HEK293 (cell line): ENCODE results near the gene MAGI2.

Experiments
- CTCF ChIA-PET: fragments of 350-600 bp; formaldehyde crosslinking; extraction: SDS; loops from one replicate; lab custom pipeline; 2021; ENCODE audit warnings: antibody characterized with exemption; lab: Yijun Ruan, JAX
- POLR2A ChIA-PET: fragments of 300-600 bp; formaldehyde crosslinking; extraction: SDS; loops from one replicate; lab custom pipeline; 2020; ENCODE audit warnings: antibody characterized with exemption, inconsistent platforms; lab: Yijun Ruan, JAX
- H3K27ac ChIP-seq: fragments of 200-500 bp; sonication (Bioruptor generic); 2 replicates; pipeline ENCODE4 v1.5.1; 2014; ENCODE audit warnings: low read depth, low read length, control low read depth, inconsistent platforms; ENCODE audit errors: extremely low read depth
- H3K36me3 ChIP-seq, 2 experiments: fragments of 200-500 bp in 1 of 2; sonication (Bioruptor generic) in 1 of 2; 1 replicate in 1 of 2; 2 replicates in 1 of 2; pipeline ENCODE4 v1.5.1; 2014 to 2017; ENCODE audit warnings: inconsistent platforms in 2 of 2, low read length in 2 of 2; ENCODE audit not compliant: control insufficient read depth in 2 of 2, insufficient read depth in 1 of 2
- H3K4me1 ChIP-seq: fragments of 200-500 bp; sonication (Bioruptor generic); 2 replicates; pipeline ENCODE4 v1.5.1; 2014; ENCODE audit warnings: mild to moderate bottlenecking, low read length, inconsistent platforms; ENCODE audit not compliant: control insufficient read depth, insufficient read depth
- H3K4me3 ChIP-seq: 2 replicates; pipeline ENCODE4 v1.5.1; 2011; ENCODE audit warnings: low read depth, mild to moderate bottlenecking, control low read depth, low read length, moderate library complexity
- H3K9me3 ChIP-seq: fragments of 200-500 bp; sonication (Bioruptor generic); 2 replicates; pipeline ENCODE4 v1.5.1; 2014; ENCODE audit warnings: low read depth, low read length, inconsistent platforms; ENCODE audit not compliant: control insufficient read depth, insufficient read depth
- AEBP2 ChIP-seq: fragments of 450-650 bp; formaldehyde crosslinking; IDR thresholded peaks from 2 replicates; pipeline ENCODE4 v1.5.1; 2016; ENCODE audit warnings: missing biosample characterization, missing genetic modification characterization, borderline replicate concordance
- CTCF ChIP-seq: fragments of 450-650 bp; formaldehyde crosslinking; IDR thresholded peaks from 2 replicates; pipeline ENCODE4 v1.5.1; 2016; ENCODE audit warnings: missing biosample characterization, missing genetic modification characterization
- GFI1B ChIP-seq: fragments of 450-650 bp; formaldehyde crosslinking; IDR thresholded peaks from 2 replicates; pipeline ENCODE4 v1.5.1; 2016; ENCODE audit warnings: missing biosample characterization, missing genetic modification characterization
- IKZF3 ChIP-seq: fragments of 450-650 bp; IDR thresholded peaks from 2 replicates; pipeline ENCODE4 v1.5.0; 2018; ENCODE audit warnings: missing biosample characterization, mild to moderate bottlenecking, missing genetic modification characterization, moderate library complexity
- KLF17 ChIP-seq: fragments of 450-650 bp; formaldehyde crosslinking; IDR thresholded peaks from 2 replicates; pipeline ENCODE4 v1.5.1; 2016; ENCODE audit warnings: missing biosample characterization, missing genetic modification characterization
- KLF7 ChIP-seq: fragments of 450-650 bp; formaldehyde crosslinking; IDR thresholded peaks from 2 replicates; pipeline ENCODE4 v1.5.1; 2016; ENCODE audit warnings: missing biosample characterization, missing genetic modification characterization, borderline replicate concordance
- OVOL3 ChIP-seq: fragments of 450-650 bp; formaldehyde crosslinking; IDR thresholded peaks from 2 replicates; pipeline ENCODE4 v1.5.1; 2016; ENCODE audit warnings: missing biosample characterization, missing genetic modification characterization
- SETDB1 ChIP-seq: IDR thresholded peaks from one replicate; pipeline ENCODE4 v1.6.1; 2017; ENCODE audit warnings: mild to moderate bottlenecking, low read length, moderate library complexity, mixed read lengths; ENCODE audit not compliant: insufficient read length
- YY2 ChIP-seq: fragments of 450-650 bp; formaldehyde crosslinking; IDR thresholded peaks from 2 replicates; pipeline ENCODE4 v1.5.1; 2016; ENCODE audit warnings: missing biosample characterization, missing genetic modification characterization
- ZBTB17 ChIP-seq: fragments of 450-650 bp; formaldehyde crosslinking; IDR thresholded peaks from 2 replicates; pipeline ENCODE4 v1.5.1; 2016; ENCODE audit warnings: missing biosample characterization, missing genetic modification characterization
- ZNF112 ChIP-seq: fragments of 450-650 bp; formaldehyde crosslinking; IDR thresholded peaks from 2 replicates; pipeline ENCODE4 v1.5.0; 2017; ENCODE audit warnings: missing biosample characterization, missing genetic modification characterization
- ZNF132 ChIP-seq: fragments of 450-650 bp; formaldehyde crosslinking; IDR thresholded peaks from 2 replicates; pipeline ENCODE4 v1.5.1; 2017; ENCODE audit warnings: missing biosample characterization, missing genetic modification characterization, borderline replicate concordance
- ZNF138 ChIP-seq: fragments of 450-650 bp; formaldehyde crosslinking; IDR thresholded peaks from 2 replicates; pipeline ENCODE4 v1.5.1; 2016; ENCODE audit warnings: missing biosample characterization, missing genetic modification characterization, borderline replicate concordance
- ZNF629 ChIP-seq: fragments of 450-650 bp; formaldehyde crosslinking; IDR thresholded peaks from 2 replicates; pipeline ENCODE4 v1.5.1; 2017; ENCODE audit warnings: missing biosample characterization, missing genetic modification characterization
- ZNF658 ChIP-seq: fragments of 450-650 bp; formaldehyde crosslinking; IDR thresholded peaks from 2 replicates; pipeline ENCODE4; 2016; ENCODE audit warnings: missing biosample characterization, missing genetic modification characterization

MAGI2 gene

GRCh38 chr7:78334426-78334825 is 1119.0 kb downstream of the MAGI2 start:
- no peaks in the 10 kb centered on the region for H3K36me3 ChIP-seq
- TF ChIP-seq ZNF629 (tag by site-specific recombination) (no peak), KLF7 (tag by site-specific recombination) (no peak)
- CTCF ChIA-PET: no interaction called here
- H3K9me3 ChIP-seq: no peaks in the 10 kb centered on the region
- H3K4me3 ChIP-seq: no peak overlapping the region
- H3K4me1 ChIP-seq: 0 out of 2 replicates have a peak, but pooled peaks cover 4% of the 10 kb centered on the region
- POLR2A ChIA-PET: no interaction called here
- H3K27ac ChIP-seq: no peak overlapping the region

GRCh38 chr7:78333530-78334425 is 1119.7 kb downstream of the MAGI2 start:
- Histone ChIP-seq H3K36me3 (no peaks in the 10 kb centered on the region), H3K4me3 (no peak overlapping the region), H3K9me3 (no peaks in the 10 kb centered on the region), H3K27ac (no peak overlapping the region), H3K4me1 (0 out of 2 replicates have a peak, but pooled peaks cover 4% of the 10 kb centered on the region)
- ChIA-PET CTCF (interaction anchor here (0.6 kb wide), 1 partner anchor 107 kb away, joined by 5 read pairs; no protein-coding TSS in a partner anchor), POLR2A (no interaction called here)
- TF ChIP-seq IKZF3 (tag by site-specific recombination) (no peak), ZNF629 (tag by site-specific recombination) (no peak), CTCF (tag by site-specific recombination) (no peak), ZNF132 (tag by site-specific recombination) (no peak), GFI1B (tag by site-specific recombination) (no peak), KLF17 (tag by site-specific recombination) (no peak), OVOL3 (tag by site-specific recombination) (no peak), SETDB1 (no peak), ZNF112 (tag by site-specific recombination) (no peak), ZNF658 (tag by site-specific recombination) (no peak), YY2 (tag by site-specific recombination) (no peak), ZNF138 (no peak)

- CTCF ChIA-PET: interaction anchor here (0.7 kb wide), 1 partner anchor 42 kb away, joined by 3 read pairs; no protein-coding TSS in a partner anchor
Observed at GRCh38 chr7:78329001-78329655, 1124.3 kb downstream of the MAGI2 start.

More at GRCh38 chr7:78329001-78329655, 1124.3 kb downstream of the MAGI2 start:
- Histone ChIP-seq H3K4me3 (no peak overlapping the region), H3K27ac (no peak overlapping the region), H3K4me1 (no peaks in the 10 kb centered on the region), H3K9me3 (no peaks in the 10 kb centered on the region), H3K36me3 (no peaks in the 10 kb centered on the region)
- POLR2A ChIA-PET: interaction anchor here (0.5 kb wide), 1 partner anchor 147 kb away, joined by 3 read pairs; no protein-coding TSS in a partner anchor
- no peak for TF ChIP-seq ZBTB17 (tag by site-specific recombination)
- TF ChIP-seq AEBP2 (tag by site-specific recombination): no peak
